Loucy (cell line): Measurements from ENCODE around the gene IREB2.

Experiments used
- H2AFZ ChIP-seq: fragments of 200-600 bp; sonication (generic); 2 replicates; pipeline ENCODE4 v1.6.0; 2016; ENCODE audit warnings: antibody characterized with exemption, mild to moderate bottlenecking, low read length, moderate library complexity
- H3F3A ChIP-seq: fragments of 200-600 bp; 2 replicates; pipeline ENCODE4 v1.6.0; 2016; ENCODE audit warnings: antibody characterized with exemption, low read depth, mild to moderate bottlenecking
- H3K27me3 ChIP-seq: fragments of 200-600 bp; sonication (generic); 2 replicates; pipeline ENCODE4 v1.6.1; 2014; ENCODE audit warnings: low read length, mild to moderate bottlenecking; ENCODE audit not compliant: insufficient read depth, poor library complexity, severe bottlenecking
- H3K36me3 ChIP-seq: fragments of 200-600 bp; sonication (generic); 2 replicates; pipeline ENCODE4 v1.6.1; 2016; ENCODE audit warnings: low read length; ENCODE audit not compliant: insufficient read depth
- H3K4me1 ChIP-seq: fragments of 200-600 bp; sonication (generic); 2 replicates; pipeline ENCODE4 v1.5.1; 2014; ENCODE audit warnings: low read length, mild to moderate bottlenecking; ENCODE audit not compliant: insufficient read depth, poor library complexity, severe bottlenecking
- H3K4me2 ChIP-seq: fragments of 200-600 bp; sonication (generic); 2 replicates; pipeline ENCODE4 v1.6.0; 2014; ENCODE audit warnings: antibody characterized with exemption, low read length, low read depth, mild to moderate bottlenecking; ENCODE audit not compliant: poor library complexity, severe bottlenecking
- H3K4me3 ChIP-seq: fragments of 200-600 bp; sonication (generic); 2 replicates; pipeline ENCODE4 v1.5.1; 2014; ENCODE audit warnings: low read length, mild to moderate bottlenecking, mixed read lengths; ENCODE audit not compliant: poor library complexity, severe bottlenecking
- H3K79me2 ChIP-seq: fragments of 200-600 bp; sonication (generic); 2 replicates; pipeline ENCODE4 v1.6.1; 2014; ENCODE audit warnings: low read length; ENCODE audit not compliant: insufficient read depth
- H3K9ac ChIP-seq: fragments of 200-600 bp; sonication (generic); 2 replicates; pipeline ENCODE4 v1.6.0; 2014; ENCODE audit warnings: mild to moderate bottlenecking, low read depth, low read length, moderate library complexity; ENCODE audit not compliant: poor library complexity, severe bottlenecking
- H3K9me2 ChIP-seq: fragments of 200-600 bp; sonication (generic); replicated peaks from 2 replicates; pipeline ENCODE4 v1.6.1; 2016; ENCODE audit warnings: low read depth, low read length, mixed read lengths
- H3K9me3 ChIP-seq: fragments of 200-600 bp; sonication (generic); 2 replicates; pipeline ENCODE4 v1.6.1; 2014; ENCODE audit warnings: mild to moderate bottlenecking, antibody characterized with exemption, low read length, low read depth; ENCODE audit not compliant: insufficient read depth
- H4K20me1 ChIP-seq: fragments of 200-600 bp; sonication (generic); 2 replicates; pipeline ENCODE4 v1.6.0; 2014; ENCODE audit warnings: antibody characterized with exemption, low read length, mild to moderate bottlenecking; ENCODE audit not compliant: insufficient read depth, poor library complexity, severe bottlenecking
- EZH2phosphoT487 ChIP-seq: fragments of 200-600 bp; IDR thresholded peaks from 2 replicates; pipeline ENCODE4 v1.6.1; 2018; ENCODE audit warnings: antibody characterized with exemption, mild to moderate bottlenecking, moderate library complexity, borderline replicate concordance
- TF ChIP-seq, protein P1 (sequence below): fragments of 200-600 bp; sonication (generic); conservative IDR thresholded peaks from 2 replicates; pipeline ENCODE4 v1.5.1; 2014; ENCODE audit warnings: mild to moderate bottlenecking, antibody characterized with exemption, low read length

Gene IREB2

DNA sequence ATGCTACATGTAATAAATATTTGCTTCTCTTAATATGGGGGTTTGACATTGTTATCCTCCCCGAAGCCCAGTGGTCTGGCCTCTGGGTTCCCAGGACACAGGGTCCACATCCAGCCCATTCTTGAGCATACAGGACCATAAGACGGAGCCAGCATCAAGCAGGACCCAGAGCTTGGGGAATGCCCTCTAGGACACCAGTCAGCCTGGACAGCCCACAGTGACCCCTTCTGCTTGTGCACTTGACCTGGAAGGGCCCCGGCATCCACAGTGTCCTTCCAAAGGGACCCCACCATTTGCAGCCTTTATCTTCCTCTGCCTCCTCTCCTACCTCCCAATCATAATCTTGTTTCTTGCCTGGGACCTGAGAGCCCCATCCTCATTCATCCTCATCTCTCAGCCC, 46.2 kb upstream of the IREB2 start:
- H3K9me2 ChIP-seq = no peaks in the 10 kb centered on the region
- TF ChIP-seq, protein P1, sequence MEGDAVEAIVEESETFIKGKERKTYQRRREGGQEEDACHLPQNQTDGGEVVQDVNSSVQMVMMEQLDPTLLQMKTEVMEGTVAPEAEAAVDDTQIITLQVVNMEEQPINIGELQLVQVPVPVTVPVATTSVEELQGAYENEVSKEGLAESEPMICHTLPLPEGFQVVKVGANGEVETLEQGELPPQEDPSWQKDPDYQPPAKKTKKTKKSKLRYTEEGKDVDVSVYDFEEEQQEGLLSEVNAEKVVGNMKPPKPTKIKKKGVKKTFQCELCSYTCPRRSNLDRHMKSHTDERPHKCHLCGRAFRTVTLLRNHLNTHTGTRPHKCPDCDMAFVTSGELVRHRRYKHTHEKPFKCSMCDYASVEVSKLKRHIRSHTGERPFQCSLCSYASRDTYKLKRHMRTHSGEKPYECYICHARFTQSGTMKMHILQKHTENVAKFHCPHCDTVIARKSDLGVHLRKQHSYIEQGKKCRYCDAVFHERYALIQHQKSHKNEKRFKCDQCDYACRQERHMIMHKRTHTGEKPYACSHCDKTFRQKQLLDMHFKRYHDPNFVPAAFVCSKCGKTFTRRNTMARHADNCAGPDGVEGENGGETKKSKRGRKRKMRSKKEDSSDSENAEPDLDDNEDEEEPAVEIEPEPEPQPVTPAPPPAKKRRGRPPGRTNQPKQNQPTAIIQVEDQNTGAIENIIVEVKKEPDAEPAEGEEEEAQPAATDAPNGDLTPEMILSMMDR = no peak
- TF ChIP-seq EZH2phosphoT487 = no peak
- H3F3A ChIP-seq = no peaks in the 10 kb centered on the region
- H3K9me3 ChIP-seq = no peaks in the 10 kb centered on the region
- H3K27me3 ChIP-seq = no peaks in the 10 kb centered on the region
- H3K79me2 ChIP-seq = no peaks in the 10 kb centered on the region
- H3K4me2 ChIP-seq = no peak overlapping the region
- no peaks in the 10 kb centered on the region for H4K20me1 ChIP-seq
- H3K36me3 ChIP-seq = no peaks in the 10 kb centered on the region
- H3K4me3 ChIP-seq = no peak overlapping the region
- no peaks in the 10 kb centered on the region for H3K4me1 ChIP-seq
- H3K9ac ChIP-seq = no peak overlapping the region
- H2AFZ ChIP-seq = no peak overlapping the region

DNA sequence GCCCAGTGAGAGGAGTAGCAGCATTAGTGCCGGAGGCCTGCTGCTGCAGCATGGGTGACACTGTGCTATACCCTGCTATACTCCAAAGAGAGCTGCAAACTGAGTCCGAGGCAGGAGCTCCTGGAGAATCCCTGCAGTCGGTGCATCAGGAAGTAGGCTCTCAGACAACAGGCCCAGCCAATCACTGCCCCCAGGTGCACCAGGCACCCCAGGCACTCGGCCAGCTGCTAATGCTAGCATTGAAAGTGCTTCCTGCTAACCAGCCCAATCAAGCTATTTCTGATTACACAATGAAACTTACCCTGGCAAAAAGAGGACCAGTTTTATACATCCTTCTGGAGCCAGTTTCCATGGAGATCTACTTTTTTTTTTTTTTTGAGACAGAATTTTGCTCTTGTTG, 45.6 kb upstream of the IREB2 start:
- H3K79me2 ChIP-seq = no peaks in the 10 kb centered on the region
- no peaks in the 10 kb centered on the region for H3K36me3 ChIP-seq
- H3K9ac ChIP-seq = no peak overlapping the region
- no peaks in the 10 kb centered on the region for H3K4me1 ChIP-seq
- no peaks in the 10 kb centered on the region for H3F3A ChIP-seq
- no peak overlapping the region for H3K4me2 ChIP-seq
- H2AFZ ChIP-seq = no peak overlapping the region
- TF ChIP-seq EZH2phosphoT487 = no peak
- TF ChIP-seq, protein P1 = no peak
- no peaks in the 10 kb centered on the region for H4K20me1 ChIP-seq
- H3K9me2 ChIP-seq = no peaks in the 10 kb centered on the region
- H3K27me3 ChIP-seq = no peaks in the 10 kb centered on the region
- no peaks in the 10 kb centered on the region for H3K9me3 ChIP-seq
- H3K4me3 ChIP-seq = no peak overlapping the region

DNA sequence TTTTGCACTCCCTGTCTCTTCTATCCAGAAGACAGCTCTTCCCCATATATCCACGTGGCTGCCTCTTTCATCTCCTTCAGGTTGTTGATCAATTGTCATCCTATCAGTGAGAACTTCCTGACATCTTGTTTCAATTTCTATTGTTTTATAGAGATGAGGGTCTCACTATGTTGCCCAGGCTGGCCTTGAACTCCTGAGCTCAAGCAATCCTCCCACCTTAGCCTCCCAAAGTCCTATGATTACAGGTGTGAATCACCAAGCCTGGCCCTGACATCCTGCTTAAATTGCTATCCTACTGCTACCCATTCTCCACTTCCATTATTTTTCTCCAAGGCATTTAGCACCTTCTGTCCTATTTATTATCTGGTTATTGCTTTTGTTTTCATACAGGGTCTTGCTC, 44.9 kb upstream of the IREB2 start:
- Histone ChIP-seq H3K79me2 (no peaks in the 10 kb centered on the region), H3K27me3 (no peaks in the 10 kb centered on the region), H3K4me1 (no peaks in the 10 kb centered on the region), H3K9ac (no peak overlapping the region), H3F3A (no peaks in the 10 kb centered on the region), H3K9me3 (no peaks in the 10 kb centered on the region), H4K20me1 (no peaks in the 10 kb centered on the region), H3K36me3 (no peaks in the 10 kb centered on the region), H3K4me2 (no peak overlapping the region), H3K9me2 (no peaks in the 10 kb centered on the region), H3K4me3 (no peak overlapping the region), H2AFZ (no peak overlapping the region)
- TF ChIP-seq, protein P1 = no peak
